HEK293 (cell line): ENCODE results near the gene ART1.

Experiments used
- SP3 ChIP-seq: fragments of 450-650 bp; formaldehyde crosslinking; IDR thresholded peaks from 2 replicates; pipeline ENCODE4 v1.5.1; 2016; ENCODE audit warnings: missing biosample characterization, missing genetic modification characterization
- YY1 ChIP-seq: fragments of 450-650 bp; formaldehyde crosslinking; IDR thresholded peaks from 2 replicates; pipeline ENCODE4 v1.5.1; 2018; ENCODE audit warnings: missing biosample characterization, missing genetic modification characterization
- ZBTB20 ChIP-seq: fragments of 450-650 bp; formaldehyde crosslinking; IDR thresholded peaks from 2 replicates; pipeline ENCODE4 v1.5.1; 2016; ENCODE audit warnings: missing biosample characterization, missing genetic modification characterization
- ZNF184 ChIP-seq: fragments of 450-650 bp; IDR thresholded peaks from 2 replicates; pipeline ENCODE4 v1.5.1; 2018; ENCODE audit warnings: missing biosample characterization, mild to moderate bottlenecking, missing genetic modification characterization
- ZNF274 ChIP-seq, 2 experiments: fragments of 200-500 bp in 1 of 2; fragments of 450-650 bp in 1 of 2; sonication (Bioruptor generic) in 1 of 2; formaldehyde crosslinking in 1 of 2; IDR thresholded peaks; 2 replicates each; pipeline versions ENCODE4 v1.5.1 to v1.6.1; 2014 to 2016; ENCODE audit warnings: borderline replicate concordance in 1 of 2, inconsistent platforms in 1 of 2, low read length in 1 of 2, missing biosample characterization in 1 of 2, missing genetic modification characterization in 1 of 2
- ZNF426 ChIP-seq: fragments of 450-650 bp; formaldehyde crosslinking; IDR thresholded peaks from 2 replicates; pipeline ENCODE4 v1.5.1; 2017; ENCODE audit warnings: missing biosample characterization, missing genetic modification characterization, mild to moderate bottlenecking, inconsistent platforms, moderate library complexity
- ZNF530 ChIP-seq: fragments of 450-650 bp; formaldehyde crosslinking; IDR thresholded peaks from 2 replicates; pipeline ENCODE4 v1.5.1; 2016; ENCODE audit warnings: low read depth, missing biosample characterization, missing genetic modification characterization
- ZNF596 ChIP-seq: fragments of 450-650 bp; IDR thresholded peaks from 2 replicates; pipeline ENCODE4 v1.5.0; 2018; ENCODE audit warnings: missing biosample characterization, mild to moderate bottlenecking, missing genetic modification characterization, moderate library complexity
- ZNF654 ChIP-seq: fragments of 450-650 bp; formaldehyde crosslinking; IDR thresholded peaks from 2 replicates; pipeline ENCODE4 v1.5.1; 2016; ENCODE audit warnings: low read depth, missing biosample characterization, missing genetic modification characterization
- ZSCAN18 ChIP-seq: fragments of 450-650 bp; formaldehyde crosslinking; IDR thresholded peaks from 2 replicates; pipeline ENCODE4 v1.5.1; 2016; ENCODE audit warnings: missing biosample characterization, missing genetic modification characterization
- ZSCAN23 ChIP-seq: fragments of 450-650 bp; formaldehyde crosslinking; IDR thresholded peaks from 2 replicates; pipeline ENCODE4 v1.5.1; 2016; ENCODE audit warnings: missing biosample characterization, missing genetic modification characterization
- TF ChIP-seq, protein P1 (sequence below): fragments of 450-650 bp; formaldehyde crosslinking; IDR thresholded peaks from 2 replicates; pipeline ENCODE4 v1.5.1; 2016; ENCODE audit warnings: missing biosample characterization, missing genetic modification characterization
- TF ChIP-seq, protein P2 (sequence below): fragments of 450-650 bp; formaldehyde crosslinking; IDR thresholded peaks from 2 replicates; pipeline ENCODE4 v1.5.1; 2016; ENCODE audit warnings: missing biosample characterization, missing genetic modification characterization

GRCh38 chr11:3669128-3669527 is 24.2 kb downstream of the ART1 start:
- TF ChIP-seq ZNF654 (tag by site-specific recombination): no peak
- TF ChIP-seq, protein P1, sequence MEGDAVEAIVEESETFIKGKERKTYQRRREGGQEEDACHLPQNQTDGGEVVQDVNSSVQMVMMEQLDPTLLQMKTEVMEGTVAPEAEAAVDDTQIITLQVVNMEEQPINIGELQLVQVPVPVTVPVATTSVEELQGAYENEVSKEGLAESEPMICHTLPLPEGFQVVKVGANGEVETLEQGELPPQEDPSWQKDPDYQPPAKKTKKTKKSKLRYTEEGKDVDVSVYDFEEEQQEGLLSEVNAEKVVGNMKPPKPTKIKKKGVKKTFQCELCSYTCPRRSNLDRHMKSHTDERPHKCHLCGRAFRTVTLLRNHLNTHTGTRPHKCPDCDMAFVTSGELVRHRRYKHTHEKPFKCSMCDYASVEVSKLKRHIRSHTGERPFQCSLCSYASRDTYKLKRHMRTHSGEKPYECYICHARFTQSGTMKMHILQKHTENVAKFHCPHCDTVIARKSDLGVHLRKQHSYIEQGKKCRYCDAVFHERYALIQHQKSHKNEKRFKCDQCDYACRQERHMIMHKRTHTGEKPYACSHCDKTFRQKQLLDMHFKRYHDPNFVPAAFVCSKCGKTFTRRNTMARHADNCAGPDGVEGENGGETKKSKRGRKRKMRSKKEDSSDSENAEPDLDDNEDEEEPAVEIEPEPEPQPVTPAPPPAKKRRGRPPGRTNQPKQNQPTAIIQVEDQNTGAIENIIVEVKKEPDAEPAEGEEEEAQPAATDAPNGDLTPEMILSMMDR: no peak
- TF ChIP-seq, protein P2, sequence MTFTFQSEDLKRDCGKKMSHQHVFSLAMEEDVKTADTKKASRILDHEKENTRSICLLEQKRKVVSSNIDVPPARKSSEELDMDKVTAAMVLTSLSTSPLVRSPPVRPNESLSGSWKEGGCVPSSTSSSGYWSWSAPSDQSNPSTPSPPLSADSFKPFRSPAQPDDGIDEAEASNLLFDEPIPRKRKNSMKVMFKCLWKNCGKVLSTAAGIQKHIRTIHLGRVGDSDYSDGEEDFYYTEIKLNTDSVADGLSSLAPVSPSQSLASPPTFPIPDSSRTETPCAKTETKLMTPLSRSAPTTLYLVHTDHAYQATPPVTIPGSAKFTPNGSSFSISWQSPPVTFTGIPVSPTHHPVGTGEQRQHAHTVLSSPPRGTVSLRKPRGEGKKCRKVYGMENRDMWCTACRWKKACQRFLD (tag by site-specific recombination): no peak
- no peak for TF ChIP-seq ZSCAN18
- TF ChIP-seq ZNF530 (tag by site-specific recombination): no peak
- no peak for TF ChIP-seq ZNF274 (IDR thresholded peaks at IDR 0.05; ENCODE audit: low read length)
- TF ChIP-seq ZNF274 (tag by site-specific recombination; IDR thresholded peaks at IDR 0.05; ENCODE audit: borderline replicate concordance): no peak
- no peak for TF ChIP-seq ZBTB20 (tag by site-specific recombination)
- TF ChIP-seq SP3 (tag by site-specific recombination): no peak
- TF ChIP-seq ZSCAN23: no peak
- TF ChIP-seq YY1 (tag by site-specific recombination): no peak
- TF ChIP-seq ZNF426 (tag by site-specific recombination): no peak
- no peak for TF ChIP-seq ZNF184 (tag by site-specific recombination)
- no peak for TF ChIP-seq ZNF596 (tag by site-specific recombination)
